ENCODE data around the gene SIRT7.

The SIRT7 gene

DNA sequence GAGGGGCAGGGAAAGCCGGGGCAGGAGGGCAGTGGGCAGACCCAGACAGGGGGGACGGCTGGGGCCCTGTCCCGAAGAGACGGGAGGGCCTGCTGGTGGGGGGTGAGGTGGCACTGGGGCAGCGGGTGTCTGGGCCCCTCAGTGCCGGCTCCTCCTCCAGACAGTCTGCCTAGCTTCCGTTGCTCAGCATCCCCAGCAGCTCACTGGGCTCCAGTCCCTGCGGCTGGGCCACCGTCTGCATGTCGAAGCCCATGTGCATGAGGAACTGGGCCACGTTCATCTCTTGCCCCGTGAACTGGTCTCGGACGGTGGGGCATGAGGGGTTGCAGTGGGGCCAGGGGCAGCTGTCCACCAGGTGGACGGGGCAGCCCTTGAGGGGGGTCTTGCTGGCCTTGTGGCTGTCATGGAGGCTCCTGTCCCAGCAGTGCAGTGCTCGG lies 34.8 kb upstream of the SIRT7 start:
- no peak for FAIRE-seq
- TF ChIP-seq CTCF (IDR thresholded peaks at IDR 0.05; ENCODE audit: insufficient read depth, missing control alignments): no peak
- DNase-seq (ENCODE audit: insufficient read length, low spot score): no peak

GRCh38 chr17:81951785-81952684 lies 34.1 kb upstream of the SIRT7 start:
- DNase-seq (ENCODE audit: insufficient read length, low spot score): no peak
- no peak for TF ChIP-seq CTCF (IDR thresholded peaks at IDR 0.05; ENCODE audit: insufficient read depth, missing control alignments)
- no peak for FAIRE-seq

- FAIRE-seq: no peak
- DNase-seq (ENCODE audit: insufficient read length, low spot score): no peak
- TF ChIP-seq CTCF (IDR thresholded peaks at IDR 0.05; ENCODE audit: insufficient read depth, missing control alignments): no peak
Observed at GRCh38 chr17:81950501-81950900, 32.5 kb upstream of the SIRT7 start.

DNA sequence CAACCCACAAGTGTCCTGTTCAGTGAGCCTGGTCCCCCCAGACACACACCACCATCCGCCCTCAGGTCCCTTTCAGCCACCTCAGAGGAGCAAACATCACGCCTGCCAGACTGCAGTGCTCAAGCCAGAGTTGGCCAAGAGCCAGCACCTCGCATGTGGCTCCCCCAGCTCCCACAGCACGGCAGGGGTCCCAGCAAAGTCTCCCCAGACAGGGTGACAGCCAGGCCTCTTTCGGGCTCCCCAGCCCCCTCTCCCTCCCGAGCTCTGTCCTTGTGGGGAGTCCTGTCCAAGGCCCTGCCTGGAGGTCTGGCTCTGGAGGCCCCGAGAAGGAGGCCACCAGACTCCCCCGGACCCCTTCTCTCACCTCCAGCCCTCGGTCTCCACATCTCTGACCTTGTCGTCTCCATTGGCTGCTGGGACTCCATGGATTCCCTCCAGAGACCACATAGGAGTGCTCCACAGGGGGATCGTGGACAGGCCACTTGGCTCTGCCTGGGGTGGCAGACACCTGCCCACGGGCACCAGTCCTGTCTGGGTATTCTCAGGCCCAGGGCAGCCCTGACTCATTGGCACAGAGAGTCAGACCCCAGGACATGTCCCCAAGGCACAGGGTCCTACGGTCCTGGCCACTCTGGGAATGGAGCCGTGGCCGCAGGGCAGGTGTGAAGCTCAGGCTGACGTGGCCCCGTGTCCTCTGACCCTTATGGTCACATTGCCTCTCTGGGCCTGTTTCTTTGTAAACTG lies 30.8 kb upstream of the SIRT7 start:
- TF ChIP-seq CTCF (IDR thresholded peaks at IDR 0.05; ENCODE audit: insufficient read depth, missing control alignments): no peak
- no peak for FAIRE-seq
- DNase-seq (ENCODE audit: insufficient read length, low spot score): no peak

- no peak for TF ChIP-seq CTCF (IDR thresholded peaks at IDR 0.05; ENCODE audit: insufficient read depth, missing control alignments)
- DNase-seq (ENCODE audit: insufficient read length, low spot score): no peak
- FAIRE-seq: no peak
Observed at GRCh38 chr17:81947189-81947588, 29.2 kb upstream of the SIRT7 start, which contains the start of gene MYADML2. TSS of gene MYADML2 (minus strand) at chr17:81947233. CDS start at chr17:81941741, 5,492 bp downstream.

- DNase-seq (ENCODE audit: insufficient read length, low spot score) (no peak), FAIRE-seq (no peak)
- TF ChIP-seq CTCF (IDR thresholded peaks at IDR 0.05; ENCODE audit: insufficient read depth, missing control alignments): no peak
Observed at GRCh38 chr17:81944858-81945257, 26.9 kb upstream of the SIRT7 start.

Measured in D721Med (cell line).